Measurements from ENCODE around the gene STT3B.

Gene STT3B

GRCh38 chr3:31659246-31659645, 126.5 kb downstream of the STT3B start:
- DNase-seq: no peak

DNA sequence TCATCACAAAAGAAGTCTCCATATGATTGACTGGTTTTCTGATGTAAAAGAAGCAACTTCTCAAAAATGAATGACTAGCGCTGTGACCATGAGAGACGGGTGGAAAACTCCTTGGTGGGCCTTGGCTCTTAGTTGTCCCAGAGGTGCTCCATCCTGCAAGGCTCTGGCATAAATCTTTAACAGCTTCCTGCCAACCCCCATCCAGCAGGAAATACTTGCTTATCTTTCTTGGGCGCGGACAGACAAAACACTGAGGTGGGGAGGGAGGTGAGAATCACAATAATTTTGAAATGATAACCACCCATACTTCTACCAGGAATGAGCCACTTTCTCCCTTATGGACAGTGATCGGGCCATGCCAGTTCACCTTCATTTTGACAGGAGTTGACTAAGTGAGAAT, 128.6 kb downstream of the STT3B start:
- DNase-seq: no peak

DNA sequence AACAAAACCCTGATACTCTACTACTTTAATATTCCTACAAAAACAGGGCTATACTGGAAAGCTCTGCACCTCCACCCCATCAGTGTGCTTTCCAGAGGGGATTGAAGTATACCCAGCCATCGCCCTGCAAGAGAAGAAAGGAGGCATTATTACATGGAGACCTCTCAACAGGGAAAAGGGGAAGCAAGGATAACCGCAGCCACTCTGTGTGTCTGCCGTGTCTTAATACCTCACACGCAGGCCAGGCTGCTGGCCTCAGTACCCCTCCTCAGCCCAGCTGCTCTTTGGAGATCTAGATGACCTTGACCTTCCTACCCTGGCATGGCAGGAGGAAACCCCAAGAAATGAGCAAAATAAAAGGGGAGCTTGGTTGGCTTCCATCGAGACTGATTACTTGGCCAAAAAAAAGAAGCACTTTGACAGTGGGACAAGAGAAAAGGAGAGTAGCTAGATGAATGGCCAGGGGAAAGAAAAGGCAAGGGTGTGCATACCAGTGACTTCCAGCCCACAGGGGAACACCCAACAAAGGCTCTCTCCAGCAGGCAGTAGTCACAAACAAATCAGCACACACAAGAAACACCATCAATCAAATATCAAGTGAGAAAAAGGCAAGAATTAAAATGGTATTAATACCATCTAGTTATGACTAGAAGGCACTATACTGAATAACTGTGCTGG, 129.4 kb downstream of the STT3B start:
- no peak for DNase-seq

DNA sequence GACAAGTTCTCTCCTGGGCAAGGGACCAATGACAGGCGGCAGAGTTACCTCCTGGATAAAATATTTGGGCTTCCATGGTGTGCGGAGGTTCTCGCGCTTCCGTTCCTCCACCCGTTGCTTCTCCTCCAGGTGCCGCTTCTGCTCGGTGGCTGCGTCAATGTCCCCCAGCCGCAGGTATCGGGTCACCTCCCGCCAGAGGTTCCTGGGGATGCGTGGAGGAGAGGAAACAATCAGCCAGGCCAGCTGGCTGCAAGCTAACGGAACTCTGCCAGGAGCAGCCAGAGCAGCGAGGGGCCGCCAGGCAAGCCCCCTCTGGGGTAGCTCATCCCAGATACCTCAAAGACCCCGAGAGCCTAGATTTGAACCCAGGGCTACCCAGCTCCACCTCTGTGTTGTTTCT, 131.3 kb downstream of the STT3B start:
- no peak for DNase-seq

DNA sequence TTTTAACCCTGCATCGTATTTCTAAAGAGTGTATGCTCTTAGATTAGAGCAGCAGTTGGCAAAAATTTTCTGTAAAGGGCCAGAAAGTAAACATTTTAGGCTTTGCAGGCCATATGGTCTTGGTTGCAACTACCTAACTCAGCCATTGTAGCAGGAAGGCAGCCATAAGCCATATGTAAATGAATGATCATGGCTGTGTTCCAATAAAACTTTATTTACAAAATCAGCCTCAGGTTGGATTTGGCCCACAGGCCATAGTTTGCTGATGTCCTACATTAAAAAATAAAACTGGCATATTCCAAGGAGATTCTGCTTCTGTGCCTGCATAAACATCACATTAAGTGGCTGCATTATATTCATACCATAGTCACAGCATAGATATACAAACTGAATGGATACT, 134.9 kb downstream of the STT3B start:
- DNase-seq: no peak

- no peak for DNase-seq
Measured at GRCh38 chr3:31668242-31668641, 135.5 kb downstream of the STT3B start.

GRCh38 chr3:31670136-31670535, 137.4 kb downstream of the STT3B start:
- no peak for DNase-seq

GRCh38 chr3:31670722-31671121, 138.0 kb downstream of the STT3B start:
- no peak for DNase-seq

GRCh38 chr3:31671451-31671850, 138.7 kb downstream of the STT3B start:
- no peak for DNase-seq

DNA sequence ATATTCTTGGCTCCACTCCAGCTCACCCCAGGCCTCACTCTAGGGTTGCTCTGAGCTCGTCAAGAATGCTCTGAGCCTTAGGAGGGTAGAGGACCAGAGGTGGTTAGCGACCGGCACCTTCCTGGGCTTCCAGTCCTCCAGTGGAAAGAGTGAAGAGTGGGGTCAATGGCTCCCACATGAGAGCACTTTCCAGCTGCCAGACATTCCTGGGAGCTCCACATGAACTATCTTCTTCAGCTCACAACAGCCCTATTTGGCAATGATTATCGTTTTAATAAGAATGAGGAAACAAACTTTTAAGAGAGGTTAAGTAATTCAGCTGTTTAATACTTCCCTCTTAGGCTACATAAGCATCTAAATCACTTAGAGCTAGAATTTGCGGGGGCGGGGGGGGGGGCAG, 139.3 kb downstream of the STT3B start:
- DNase-seq: no peak

DNA sequence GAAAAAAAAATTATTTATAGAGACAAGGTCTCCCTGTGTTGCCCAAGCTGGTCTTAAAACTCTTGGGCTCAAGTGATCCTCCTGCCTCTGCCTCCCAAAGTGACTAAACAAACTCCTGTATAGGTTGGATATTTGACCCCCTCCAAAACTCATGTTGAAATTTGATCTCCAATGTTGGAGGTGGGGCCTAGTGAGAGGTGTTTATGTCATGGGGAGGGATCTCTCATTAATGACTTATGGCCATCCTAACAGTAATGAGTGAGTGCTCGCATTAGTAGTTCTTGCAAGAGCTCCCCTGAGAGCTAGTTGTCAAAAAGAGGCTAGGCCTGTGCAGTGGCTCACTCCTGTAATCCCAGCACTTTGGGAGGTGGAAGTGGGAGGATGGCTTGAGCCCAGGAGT, 141.2 kb downstream of the STT3B start:
- DNase-seq: no peak

GRCh38 chr3:31676556-31676955, 143.8 kb downstream of the STT3B start:
- DNase-seq: no peak

GRCh38 chr3:31680072-31680870, 147.5 kb downstream of the STT3B start:
- DNase-seq: no peak

All from CD4-positive, alpha-beta T cell treated with Interleukin-12 subunit alpha and Interleukin-12 subunit beta, for 1 hour (primary cell).